Measurements from ENCODE around the gene ARAP1. TPM values are rescaled to one million over a fixed set of nuclear protein-coding genes. Genes with fewer than 3 reads are reported as not detected.

ARAP1 gene
- total RNA-seq, 2 donors from 2014 or later: 102 to 121 TPM

- Mint-ChIP-seq H3K9me3 (no peaks in the 10 kb centered on the region), H3K36me3 (no peaks in the 10 kb centered on the region), H3K27ac (no peak overlapping the region)
- DNase-seq (ENCODE audit: low spot score in 2 of 2) (no peak), ATAC-seq (no peak)
Observed at GRCh38 chr11:72679869-72680268, 72.3 kb downstream of the ARAP1 start.

- ATAC-seq: no peak
- Mint-ChIP-seq H3K9me3 (no peaks in the 10 kb centered on the region), H3K36me3 (no peaks in the 10 kb centered on the region), H3K27ac (peak overlapping the region in 1 of 2 donors; percentile 47)
- DNase-seq (ENCODE audit: low spot score in 2 of 2): no peak
Observed at GRCh38 chr11:72678524-72678923, 73.7 kb downstream of the ARAP1 start.

- Mint-ChIP-seq H3K9me3 (no peaks in the 10 kb centered on the region), H3K36me3 (no peaks in the 10 kb centered on the region), H3K27ac (no peak overlapping the region)
- ATAC-seq (peak; percentile 43 to 66), DNase-seq (ENCODE audit: low spot score in 2 of 2) (peak in 1 of 2 donors; percentile 80)
Observed at GRCh38 chr11:72676861-72677341, 75.3 kb downstream of the ARAP1 start.

DNA sequence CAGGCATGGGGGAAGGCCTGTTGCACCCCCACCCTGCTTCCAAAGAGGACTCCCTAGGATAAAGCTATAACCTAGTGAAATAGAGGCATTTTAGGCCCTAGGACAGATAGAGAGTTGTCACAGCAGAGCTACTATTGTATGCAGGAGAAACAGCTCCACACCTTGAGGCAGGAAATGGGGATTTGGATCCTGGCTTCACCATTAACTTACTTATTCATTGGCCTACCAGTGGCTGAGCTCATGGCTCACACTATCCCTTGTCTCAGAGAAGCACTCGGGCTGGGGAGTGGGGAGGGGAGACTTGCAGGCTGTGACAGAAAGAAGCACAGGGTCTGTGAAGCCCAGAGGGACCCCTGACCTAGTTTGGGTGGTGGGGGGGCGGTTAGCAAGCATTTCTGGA lies 77.0 kb downstream of the ARAP1 start:
- no peaks in the 10 kb centered on the region for H3K36me3 Mint-ChIP-seq
- no peaks in the 10 kb centered on the region for H3K9me3 Mint-ChIP-seq
- ATAC-seq (no peak), DNase-seq (ENCODE audit: low spot score in 2 of 2) (no peak)
- H3K27ac Mint-ChIP-seq: no peak overlapping the region

DNA sequence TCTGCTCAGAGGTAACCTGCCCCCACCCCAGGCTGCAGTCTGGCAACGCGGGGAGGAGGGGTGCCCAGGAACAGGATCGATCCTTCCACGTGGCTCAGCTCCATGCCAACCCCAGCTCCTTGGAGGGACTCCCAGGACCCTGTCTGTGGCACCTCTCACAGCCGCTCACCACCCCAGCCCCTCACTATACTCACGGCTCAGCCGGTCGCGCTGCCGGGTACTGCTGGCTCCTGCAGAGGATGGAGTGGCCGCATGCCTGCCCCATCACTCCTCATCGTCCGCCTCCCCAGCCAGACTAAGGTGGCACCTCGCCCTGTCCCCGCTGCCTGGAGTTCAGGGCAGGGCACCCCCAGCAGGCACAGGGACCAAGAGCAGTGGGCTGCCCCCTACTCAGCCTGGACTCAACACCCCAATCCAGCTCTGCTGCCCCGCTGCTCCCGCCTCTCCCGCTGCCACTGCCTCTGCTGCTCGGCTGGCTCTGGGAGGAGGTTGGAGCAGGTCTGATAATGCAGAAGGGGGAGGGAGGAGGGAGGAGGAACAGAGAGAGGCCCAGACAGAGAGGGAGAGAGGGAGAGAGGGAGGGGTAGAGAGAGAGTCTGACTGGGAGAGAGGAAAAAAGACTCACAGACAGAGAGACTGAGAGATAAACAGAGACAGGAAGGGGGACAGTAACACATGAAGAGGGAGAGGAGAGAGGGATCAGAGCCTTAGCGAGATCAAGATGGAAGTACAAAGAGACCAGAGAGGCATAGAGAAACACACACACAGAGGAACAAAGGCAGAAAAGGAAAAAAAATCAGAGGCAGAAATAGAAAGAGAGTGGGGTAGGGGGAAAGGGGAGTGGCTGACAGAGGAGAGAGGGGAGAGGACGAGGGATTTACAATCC lies 78.0 kb downstream of the ARAP1 start, which contains the start of gene PDE2A:
Gene PDE2A, minus strand, starts transcription at position 480 of the 886 bp plus-strand sequence. Its CDS starts 215 bp downstream, at position 265.
- no peak for DNase-seq (ENCODE audit: low spot score in 2 of 2)
- H3K9me3 Mint-ChIP-seq: no peaks in the 10 kb centered on the region
- H3K27ac Mint-ChIP-seq: no peak within 1 kb of the TSS
- ATAC-seq: peak in 1 of 2 donors; percentile 2
- H3K36me3 Mint-ChIP-seq: no peaks in the 10 kb centered on the region

DNA sequence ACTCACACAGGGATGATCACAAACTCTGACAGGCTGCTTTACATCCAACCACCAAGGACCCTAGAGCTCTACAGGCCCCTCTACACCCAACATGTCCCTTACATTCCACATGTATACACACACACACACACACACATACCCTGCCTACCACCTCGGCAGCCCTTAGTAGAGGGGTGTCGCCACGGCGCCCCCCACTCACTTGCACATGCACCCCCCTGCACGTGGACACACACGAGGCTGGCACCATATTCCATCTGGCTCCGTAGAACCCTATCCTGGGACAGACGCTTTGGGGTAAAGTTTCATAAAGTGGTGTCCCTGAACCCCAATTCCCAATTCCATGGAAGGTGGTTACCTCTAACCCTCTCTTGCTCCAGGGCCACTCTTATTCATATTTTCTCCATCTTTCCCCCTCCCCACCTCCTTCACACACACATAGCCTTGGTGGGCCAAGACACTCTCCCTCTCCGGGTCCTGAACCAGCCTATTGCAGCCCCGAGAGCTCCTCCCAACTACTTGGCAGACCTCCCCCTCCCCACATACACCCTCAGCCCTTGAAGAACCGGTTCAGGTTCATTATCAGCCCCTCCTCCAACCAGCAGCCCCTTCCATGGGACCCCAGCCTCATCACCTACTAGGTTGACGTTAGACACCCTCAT lies 78.8 kb downstream of the ARAP1 start:
- no peak for DNase-seq (ENCODE audit: low spot score in 2 of 2)
- H3K9me3 Mint-ChIP-seq: no peaks in the 10 kb centered on the region
- no peak overlapping the region for H3K27ac Mint-ChIP-seq
- peaks cover 0 to 5% of the 10 kb centered on the region in 2 donors for H3K36me3 Mint-ChIP-seq
- ATAC-seq: no peak

GRCh38 chr11:72672597-72673238 lies 79.5 kb downstream of the ARAP1 start:
- peaks cover under 1 to 6% of the 10 kb centered on the region in 2 donors for H3K36me3 Mint-ChIP-seq
- no peak for ATAC-seq

DNA sequence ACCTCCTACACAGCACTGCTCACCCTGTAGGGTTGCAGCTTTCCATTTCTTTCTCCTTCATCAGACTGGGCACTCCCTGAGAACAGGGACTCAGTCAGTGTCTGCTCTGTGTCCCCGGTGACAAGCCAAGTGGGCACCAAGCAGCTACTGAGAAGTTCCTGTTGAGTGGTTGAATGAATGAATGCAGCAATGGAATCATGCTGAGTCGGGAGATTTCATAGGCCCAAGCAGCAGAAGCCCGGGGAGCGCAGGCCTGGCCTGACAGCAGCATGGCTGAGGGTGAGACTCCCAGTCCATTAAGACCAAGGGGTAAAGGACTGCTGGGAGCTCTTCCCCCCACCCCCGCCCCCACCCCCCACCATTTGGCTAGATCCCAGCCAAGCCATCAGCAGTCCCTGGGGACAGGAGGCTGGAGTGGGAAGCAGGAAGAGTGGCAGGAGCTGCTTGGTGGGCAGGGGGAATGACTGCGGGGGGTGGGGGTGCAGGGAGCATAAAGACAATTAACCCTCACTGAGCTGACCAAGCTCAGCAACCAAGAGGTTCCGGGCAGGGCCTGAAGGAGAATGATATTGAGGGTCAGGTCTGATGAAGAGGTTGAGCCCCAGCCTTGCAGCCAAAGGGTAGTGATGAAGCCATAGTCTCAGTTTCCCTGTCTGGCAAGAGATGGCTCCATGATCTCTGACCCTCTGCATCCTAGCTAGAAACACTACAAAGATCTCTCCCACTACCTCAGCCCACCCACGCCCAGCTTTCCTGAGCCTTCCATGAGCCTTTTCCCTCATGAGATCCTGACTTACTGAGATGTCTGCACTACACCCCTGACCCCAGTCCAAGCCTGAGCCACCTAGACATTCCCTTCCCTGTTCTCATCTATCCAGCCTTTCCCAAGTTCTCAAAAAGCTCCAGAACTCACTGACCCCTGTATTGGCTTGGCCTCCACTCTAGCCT lies 80.8 kb downstream of the ARAP1 start:
- DNase-seq (ENCODE audit: low spot score in 2 of 2) (no peak), ATAC-seq (no peak)
- Mint-ChIP-seq H3K36me3 (peaks cover 9 to 13% of the 10 kb centered on the region in 2 donors), H3K27ac (no peak overlapping the region), H3K9me3 (peaks cover 8% of the 10 kb centered on the region in 2 donors)

More at GRCh38 chr11:72672597-72673238, 79.5 kb downstream of the ARAP1 start:
- H3K9me3 Mint-ChIP-seq: no peaks in the 10 kb centered on the region
- H3K27ac Mint-ChIP-seq: no peak overlapping the region
- no peak for DNase-seq (ENCODE audit: low spot score in 2 of 2)

- H3K27ac Mint-ChIP-seq: no peak overlapping the region
- H3K9me3 Mint-ChIP-seq: peaks cover 8% of the 10 kb centered on the region in 2 donors
- H3K36me3 Mint-ChIP-seq: peaks cover 9 to 13% of the 10 kb centered on the region in 2 donors
- DNase-seq (ENCODE audit: low spot score in 2 of 2) (no peak), ATAC-seq (no peak)
Observed at GRCh38 chr11:72670041-72670440, 82.2 kb downstream of the ARAP1 start.

- DNase-seq (ENCODE audit: low spot score in 2 of 2) (no peak), ATAC-seq (no peak)
- Mint-ChIP-seq H3K27ac (no peak overlapping the region), H3K9me3 (peaks cover 8% of the 10 kb centered on the region in 2 donors), H3K36me3 (peaks cover 9 to 13% of the 10 kb centered on the region in 2 donors)
Observed at GRCh38 chr11:72669527-72669926, 82.7 kb downstream of the ARAP1 start.

GRCh38 chr11:72668629-72669347 lies 83.4 kb downstream of the ARAP1 start:
- H3K9me3 Mint-ChIP-seq: peaks cover 8% of the 10 kb centered on the region in 2 donors
- peaks cover 9 to 13% of the 10 kb centered on the region in 2 donors for H3K36me3 Mint-ChIP-seq
- ATAC-seq (peak; percentile 92), DNase-seq (ENCODE audit: low spot score in 2 of 2) (peak; percentile 63)
- no peak overlapping the region for H3K27ac Mint-ChIP-seq

- peaks cover 8% of the 10 kb centered on the region in 2 donors for H3K9me3 Mint-ChIP-seq
- no peak for ATAC-seq
- H3K27ac Mint-ChIP-seq: no peak overlapping the region
- peaks cover 9 to 13% of the 10 kb centered on the region in 2 donors for H3K36me3 Mint-ChIP-seq
- DNase-seq (ENCODE audit: low spot score in 2 of 2): no peak
Observed at GRCh38 chr11:72665911-72666472, 86.2 kb downstream of the ARAP1 start.

- DNase-seq (ENCODE audit: low spot score in 2 of 2): no peak
- ATAC-seq: no peak
- H3K9me3 Mint-ChIP-seq: peaks cover 1% of the 10 kb centered on the region in 2 donors
- H3K27ac Mint-ChIP-seq: no peak overlapping the region
- peaks cover under 1 to 1% of the 10 kb centered on the region in 2 donors for H3K36me3 Mint-ChIP-seq
Observed at GRCh38 chr11:72662036-72662435, 90.2 kb downstream of the ARAP1 start.

- Mint-ChIP-seq H3K36me3 (no peaks in the 10 kb centered on the region), H3K9me3 (no peaks in the 10 kb centered on the region), H3K27ac (no peak overlapping the region)
- ATAC-seq (no peak), DNase-seq (ENCODE audit: low spot score in 2 of 2) (no peak)
Observed at GRCh38 chr11:72661486-72661885, 90.7 kb downstream of the ARAP1 start.
